Stimulated activated naive CD8-positive, alpha-beta T cell treated with anti-CD3 and anti-CD28 coated beads, Interleukin-15, amount 100 ng/mL, for 72 hours (primary cell): ENCODE data around the gene HNRNPF.
"Not testable (repeated sequence)": the region's sequence is repeated elsewhere in the genome, so short reads cannot be mapped to it uniquely, and the experiment has no call there.

Source experiments
- ATAC-seq: fragments of 150-1000 bp; cut with Tn5 transposase; 2 replicates; pipeline ENCODE4 v1.10.0; 2021; ENCODE audit warnings: mild to moderate bottlenecking, moderate library complexity
- DNase-seq, 2 donors: peaks; one replicate each; pipeline ENCODE4 v3.0.0; 2021 to 2022
- H3K27ac Mint-ChIP-seq, 2 donors: one replicate each; pipeline ENCODE4 v1.8.0; 2022; ENCODE audit warnings: mild to moderate bottlenecking in 2 of 2, mixed read lengths in 2 of 2, moderate library complexity in 2 of 2
- H3K27me3 Mint-ChIP-seq: one replicate; pipeline ENCODE4 v1.8.0; 2022; ENCODE audit warnings: mixed read lengths
- H3K4me1 Mint-ChIP-seq: one replicate; pipeline ENCODE4 v1.8.0; 2022; ENCODE audit warnings: mild to moderate bottlenecking, mixed read lengths
- H3K4me3 Mint-ChIP-seq, 2 donors: one replicate each; pipeline ENCODE4 v1.8.0; 2022; ENCODE audit warnings: mild to moderate bottlenecking in 2 of 2, mixed read lengths in 2 of 2, moderate library complexity in 1 of 2
- H3K9me3 Mint-ChIP-seq, 2 donors: one replicate each; pipeline ENCODE4 v1.8.0; 2022; ENCODE audit warnings: mixed read lengths in 2 of 2

The HNRNPF gene

DNA sequence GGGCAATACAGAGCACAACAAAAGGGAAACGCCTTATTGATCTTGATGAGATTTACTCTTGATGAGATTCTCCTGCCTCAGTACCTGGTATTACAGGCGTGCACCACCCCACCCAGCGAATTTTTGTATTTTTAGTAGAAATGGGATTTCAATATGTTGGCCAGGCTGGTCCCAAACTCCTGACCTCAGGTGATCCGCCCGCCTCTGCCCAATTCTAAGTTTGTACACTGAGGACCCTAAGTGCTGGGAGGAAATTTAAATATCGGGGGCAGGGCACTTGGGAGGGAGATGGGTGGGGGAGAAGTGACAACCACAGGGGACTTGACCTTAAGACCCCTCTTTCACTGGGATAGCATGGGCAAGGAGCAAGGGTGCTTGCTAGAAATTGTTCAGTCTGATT lies 14.1 kb downstream of the HNRNPF start:
- no peak for DNase-seq
- Mint-ChIP-seq H3K27ac (peak overlapping the region in 1 of 2 donors; percentile 57), H3K4me1 (peaks cover 80% of the 10 kb centered on the region), H3K9me3 (no peaks in the 10 kb centered on the region), H3K4me3 (peak overlapping the region; percentile 94 to 97), H3K27me3 (no peaks in the 10 kb centered on the region)
- no peak for ATAC-seq

DNA sequence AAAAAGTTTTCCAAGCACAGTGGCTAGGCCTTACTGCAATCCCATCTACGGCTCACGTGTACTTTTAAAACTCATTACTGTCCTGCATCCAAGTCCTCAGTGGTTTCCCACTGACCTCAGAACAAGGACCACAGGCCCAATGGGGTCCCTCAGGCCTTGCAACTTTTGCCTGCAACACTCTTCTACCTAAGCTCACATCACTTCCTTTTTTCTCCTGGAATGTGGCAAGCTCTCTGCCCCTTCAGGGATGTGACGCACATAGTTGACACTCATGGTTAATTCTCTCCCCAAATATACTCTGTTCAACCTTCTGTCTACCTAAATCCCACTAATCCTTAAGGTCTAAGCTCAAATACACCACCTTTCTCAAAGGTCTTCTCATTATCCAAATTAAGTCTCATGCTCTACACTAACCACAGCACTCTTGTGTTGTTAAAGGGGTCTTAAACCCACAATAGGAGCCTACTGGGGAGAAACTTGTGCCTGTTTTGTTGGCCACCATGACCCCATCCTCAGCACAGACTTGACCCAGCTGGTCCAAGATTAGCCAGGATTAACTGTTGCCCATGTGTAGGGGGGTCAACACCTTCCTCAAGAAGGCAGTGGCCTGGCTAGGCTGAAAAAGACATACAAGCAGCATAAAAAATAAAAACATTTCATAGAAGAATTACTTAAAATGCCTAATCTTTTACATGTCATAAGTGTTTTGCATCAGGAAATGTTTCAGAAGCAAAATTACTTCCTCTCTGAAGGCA lies 15.2 kb downstream of the HNRNPF start:
- no peak for ATAC-seq
- no peaks in the 10 kb centered on the region for H3K27me3 Mint-ChIP-seq
- H3K9me3 Mint-ChIP-seq = no peaks in the 10 kb centered on the region
- H3K4me1 Mint-ChIP-seq = peaks cover 82% of the 10 kb centered on the region
- peak overlapping the region; percentile 1 to 84 for H3K27ac Mint-ChIP-seq
- peak overlapping the region in 1 of 2 donors; percentile 15 for H3K4me3 Mint-ChIP-seq
- DNase-seq = no peak

DNA sequence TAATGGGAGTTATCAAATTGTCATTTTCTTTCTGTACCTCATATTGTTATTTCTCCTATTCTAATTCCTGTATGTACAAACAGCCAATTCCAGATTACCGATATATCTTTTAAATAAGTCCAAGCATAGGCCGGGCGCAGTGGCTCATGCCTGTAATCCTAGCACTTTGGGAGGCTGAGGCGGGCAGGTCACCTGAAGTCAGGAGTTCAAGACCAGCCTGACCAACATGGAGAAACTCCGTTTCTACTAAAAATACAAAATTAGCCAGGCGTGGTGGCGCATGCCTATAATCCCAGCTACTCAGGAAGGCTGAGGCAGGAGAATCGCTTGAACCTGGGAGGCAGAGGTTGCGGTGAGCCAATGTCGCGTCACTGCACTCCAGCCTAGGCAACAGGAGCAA lies 15.8 kb downstream of the HNRNPF start:
- not testable (repeated sequence) for DNase-seq, H3K9me3 Mint-ChIP-seq, H3K4me3 Mint-ChIP-seq, H3K27me3 Mint-ChIP-seq, ATAC-seq
- Mint-ChIP-seq H3K4me1 (peaks cover 82% of the 10 kb centered on the region), H3K27ac (peak overlapping the region in 1 of 2 donors; percentile 66)

DNA sequence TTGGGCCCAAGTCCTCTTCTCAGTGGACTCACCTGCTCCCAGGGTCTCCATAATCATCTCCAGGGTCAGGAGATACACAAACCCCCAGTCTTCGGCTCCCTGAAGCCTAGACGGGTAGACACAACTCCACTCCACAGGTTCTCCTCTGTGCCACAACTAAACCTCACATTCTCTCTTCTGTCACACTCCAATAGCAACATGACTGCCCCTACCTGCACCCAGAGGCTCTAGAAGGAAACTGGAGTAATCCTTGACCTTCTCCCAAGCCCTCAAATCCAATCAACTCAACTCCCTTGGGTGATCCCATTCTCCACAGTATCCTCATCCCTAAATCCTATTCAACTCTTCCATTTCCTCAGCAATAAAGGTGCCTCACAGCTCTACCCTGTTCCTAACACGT lies 16.2 kb downstream of the HNRNPF start:
- DNase-seq (no peak), ATAC-seq (no peak)
- Mint-ChIP-seq H3K4me3 (peak overlapping the region in 1 of 2 donors; percentile 3), H3K4me1 (peaks cover 81% of the 10 kb centered on the region), H3K9me3 (no peaks in the 10 kb centered on the region), H3K27ac (peak overlapping the region; percentile 12 to 66), H3K27me3 (no peaks in the 10 kb centered on the region)

DNA sequence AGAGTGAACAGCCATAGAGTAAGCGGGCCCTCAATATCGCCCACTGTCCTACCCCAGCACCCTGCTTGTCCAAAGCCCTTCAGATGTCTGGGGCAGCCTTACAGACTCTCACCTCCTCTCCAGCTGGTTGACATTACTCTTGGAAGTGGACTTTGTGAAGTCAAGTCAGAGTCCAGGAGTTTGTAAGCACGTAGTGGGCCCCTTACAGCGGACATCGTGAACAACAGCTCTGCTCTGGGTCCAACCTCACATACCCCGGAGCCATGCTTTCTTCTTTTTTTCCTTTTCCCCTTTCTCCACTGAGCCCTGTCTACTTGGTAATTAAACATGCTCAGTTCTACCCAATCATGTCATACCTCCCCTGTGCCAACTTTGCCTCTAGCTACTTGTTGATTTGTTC lies 17.5 kb downstream of the HNRNPF start:
- Mint-ChIP-seq H3K27ac (peak overlapping the region; percentile 66 to 78), H3K27me3 (no peaks in the 10 kb centered on the region), H3K9me3 (no peaks in the 10 kb centered on the region), H3K4me1 (peaks cover 92% of the 10 kb centered on the region), H3K4me3 (no peak overlapping the region)
- no peak for ATAC-seq
- no peak for DNase-seq

DNA sequence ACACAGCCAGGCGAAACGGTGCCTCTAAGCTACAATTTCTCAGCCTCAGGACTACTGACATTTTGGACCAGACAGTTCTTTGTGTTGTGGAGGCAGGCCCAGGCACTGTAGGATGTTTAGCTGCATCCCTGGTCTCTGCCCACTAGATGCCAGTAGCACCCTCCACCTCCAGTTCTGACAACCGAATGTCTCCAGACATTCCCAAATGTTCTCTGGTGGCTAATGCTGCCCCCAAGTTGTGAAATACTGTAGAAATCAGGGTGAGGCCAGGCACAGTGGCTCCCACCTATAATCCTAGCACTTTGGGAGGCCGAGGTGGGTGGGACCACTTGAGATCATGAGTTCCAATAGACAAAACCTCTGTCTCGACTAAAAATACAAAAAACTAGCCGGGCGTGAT lies 18.2 kb downstream of the HNRNPF start:
- DNase-seq (no peak), ATAC-seq (peak; percentile 57)
- Mint-ChIP-seq H3K4me1 (peaks cover 87% of the 10 kb centered on the region), H3K9me3 (no peaks in the 10 kb centered on the region), H3K27me3 (no peaks in the 10 kb centered on the region), H3K27ac (peak overlapping the region; percentile 46 to 60), H3K4me3 (no peak overlapping the region)

GRCh38 chr10:43390333-43390732 lies 18.7 kb downstream of the HNRNPF start:
- no peaks in the 10 kb centered on the region for H3K27me3 Mint-ChIP-seq
- peaks cover 84% of the 10 kb centered on the region for H3K4me1 Mint-ChIP-seq
- H3K4me3 Mint-ChIP-seq = no peak overlapping the region
- DNase-seq = no peak
- H3K27ac Mint-ChIP-seq = peak overlapping the region; percentile 46 to 60
- ATAC-seq = no peak
- H3K9me3 Mint-ChIP-seq = no peaks in the 10 kb centered on the region

DNA sequence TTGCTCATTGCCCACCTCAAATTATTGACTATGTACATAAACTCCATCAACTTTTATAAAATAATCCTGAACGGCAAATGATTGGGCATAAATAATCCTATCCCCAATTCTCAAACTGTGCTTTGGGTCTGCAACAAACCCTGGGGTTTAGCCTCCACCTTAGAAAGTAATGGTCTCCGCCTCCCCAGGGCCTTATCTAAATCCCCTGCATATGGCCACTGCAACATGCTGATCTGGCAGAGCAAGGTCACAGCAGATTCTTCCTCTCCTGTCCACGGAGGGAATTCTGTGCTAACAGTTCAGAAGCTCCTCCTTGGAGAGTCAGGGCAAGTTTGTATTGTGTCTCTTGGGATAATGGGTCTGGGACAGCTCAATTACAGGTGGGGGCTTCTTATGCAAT lies 19.1 kb downstream of the HNRNPF start:
- ATAC-seq = no peak
- H3K27ac Mint-ChIP-seq = peak overlapping the region; percentile 46 to 81
- peaks cover 81% of the 10 kb centered on the region for H3K4me1 Mint-ChIP-seq
- no peaks in the 10 kb centered on the region for H3K27me3 Mint-ChIP-seq
- no peak for DNase-seq
- no peaks in the 10 kb centered on the region for H3K9me3 Mint-ChIP-seq
- no peak overlapping the region for H3K4me3 Mint-ChIP-seq

GRCh38 chr10:43387678-43388032 lies 21.3 kb downstream of the HNRNPF start:
- Mint-ChIP-seq H3K4me3 (no peak overlapping the region), H3K27me3 (no peaks in the 10 kb centered on the region), H3K4me1 (peaks cover 71% of the 10 kb centered on the region), H3K9me3 (no peaks in the 10 kb centered on the region), H3K27ac (peak overlapping the region in 1 of 2 donors; percentile 93)
- ATAC-seq (no peak), DNase-seq (no peak)

DNA sequence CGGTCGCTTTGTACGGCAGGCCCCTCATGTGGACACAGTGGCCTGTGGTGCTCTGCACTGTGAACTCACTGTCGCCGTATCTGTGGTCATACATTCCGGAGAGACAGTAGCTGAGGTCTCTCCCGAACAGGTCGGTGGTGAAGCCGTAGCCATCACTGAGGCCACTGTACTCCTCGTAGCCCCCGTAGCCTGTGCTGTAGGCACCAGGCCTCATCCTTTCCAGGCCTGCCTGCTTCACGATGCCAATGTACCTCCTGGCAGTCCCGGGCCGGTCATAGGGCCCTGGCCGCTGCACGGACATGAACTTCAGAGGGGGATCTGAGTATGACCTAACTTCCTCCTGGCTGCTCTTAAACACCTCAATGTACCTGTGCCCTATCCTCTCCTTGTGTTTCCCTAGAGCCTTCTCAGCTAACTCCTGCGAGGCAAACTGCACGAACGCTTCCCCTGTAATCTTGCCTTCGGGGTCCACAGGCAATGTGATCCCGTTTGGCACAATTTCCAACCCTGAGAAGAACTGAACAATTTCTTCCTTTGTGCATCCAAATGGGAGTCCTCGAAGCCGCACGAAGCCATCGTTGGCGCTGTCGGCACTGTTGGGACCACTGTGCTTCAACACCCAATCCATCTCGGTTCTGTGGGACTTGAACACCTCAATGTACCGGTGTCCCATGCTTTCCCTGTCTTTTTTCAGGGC lies 21.9 kb downstream of the HNRNPF start:
- Mint-ChIP-seq H3K9me3 (no peaks in the 10 kb centered on the region), H3K4me3 (no peak overlapping the region), H3K4me1 (peaks cover 65% of the 10 kb centered on the region), H3K27me3 (no peaks in the 10 kb centered on the region), H3K27ac (peak overlapping the region; percentile 77 to 93)
- DNase-seq (no peak), ATAC-seq (no peak)

- no peak for ATAC-seq
- H3K27ac Mint-ChIP-seq = peak overlapping the region; percentile 78 to 88
These were observed 22.4 kb downstream of the HNRNPF start for GRCh38 chr10:43386549-43386948.

GRCh38 chr10:43385412-43386004 lies 23.5 kb downstream of the HNRNPF start:
- ATAC-seq (no peak), DNase-seq (no peak)
- Mint-ChIP-seq H3K9me3 (no peaks in the 10 kb centered on the region), H3K27ac (no peak overlapping the region), H3K4me3 (no peak overlapping the region), H3K4me1 (peaks cover 59% of the 10 kb centered on the region), H3K27me3 (no peaks in the 10 kb centered on the region)

More at GRCh38 chr10:43386549-43386948, 22.4 kb downstream of the HNRNPF start:
- H3K9me3 Mint-ChIP-seq = no peaks in the 10 kb centered on the region
- peaks cover 60% of the 10 kb centered on the region for H3K4me1 Mint-ChIP-seq
- no peak for DNase-seq
- no peak overlapping the region for H3K4me3 Mint-ChIP-seq
- H3K27me3 Mint-ChIP-seq = no peaks in the 10 kb centered on the region

GRCh38 chr10:43384252-43385221 lies 24.4 kb downstream of the HNRNPF start:
- peak overlapping the region; percentile 40 to 65 for H3K27ac Mint-ChIP-seq

GRCh38 chr10:43383204-43383971 lies 25.6 kb downstream of the HNRNPF start:
- Mint-ChIP-seq H3K4me1 (peaks cover 42% of the 10 kb centered on the region), H3K9me3 (no peaks in the 10 kb centered on the region), H3K27me3 (no peaks in the 10 kb centered on the region), H3K4me3 (no peak overlapping the region), H3K27ac (no peak overlapping the region)
- DNase-seq (no peak), ATAC-seq (no peak)

More at GRCh38 chr10:43384252-43385221, 24.4 kb downstream of the HNRNPF start:
- H3K4me1 Mint-ChIP-seq = peaks cover 52% of the 10 kb centered on the region
- no peak overlapping the region for H3K4me3 Mint-ChIP-seq
- H3K27me3 Mint-ChIP-seq = no peaks in the 10 kb centered on the region
- DNase-seq (no peak), ATAC-seq (peak; percentile 17)
- no peaks in the 10 kb centered on the region for H3K9me3 Mint-ChIP-seq
